GM21367 (cell line): ENCODE data around the gene MLLT3.
"Not testable (repeated sequence)": the region's sequence is repeated elsewhere in the genome, so short reads cannot be mapped to it uniquely, and the experiment has no call there.

Experiments used
- ATAC-seq: cut with Tn5 transposase; IDR thresholded peaks from one replicate; pipeline ENCODE4 v1.9.1; 2021; ENCODE audit not compliant: unreplicated experiment

MLLT3 gene

GRCh38 chr9:20622330-20623020 is at the start of gene MLLT3:
MLLT3 (minus strand) TSS chr9:20622499.
- ATAC-seq, result peak; percentile 75

GRCh38 chr9:20671635-20672034 is 49.3 kb upstream of the MLLT3 start:
- ATAC-seq, result no peak

DNA sequence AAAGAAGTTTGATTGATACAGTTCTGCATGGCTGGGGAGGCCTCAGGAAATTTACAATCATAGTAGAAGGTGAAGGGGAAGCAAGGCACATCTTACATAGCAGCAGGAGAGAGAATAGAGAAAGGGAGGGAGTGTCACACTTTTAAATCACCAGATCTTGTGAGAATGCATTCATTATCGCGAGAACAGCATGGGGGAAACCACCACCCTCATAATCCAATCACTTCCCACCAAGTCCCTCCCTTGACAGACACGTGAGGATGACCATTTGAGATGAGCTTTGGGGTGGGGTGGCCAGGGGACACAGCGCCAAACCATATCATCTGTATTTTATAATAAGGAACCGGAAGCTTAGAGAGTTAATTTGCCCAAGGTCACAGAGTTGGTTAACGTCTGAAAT is 48.1 kb upstream of the MLLT3 start:
- ATAC-seq, result no peak

- no peak for ATAC-seq
These were observed 42.2 kb upstream of the MLLT3 start for GRCh38 chr9:20664501-20664900.

DNA sequence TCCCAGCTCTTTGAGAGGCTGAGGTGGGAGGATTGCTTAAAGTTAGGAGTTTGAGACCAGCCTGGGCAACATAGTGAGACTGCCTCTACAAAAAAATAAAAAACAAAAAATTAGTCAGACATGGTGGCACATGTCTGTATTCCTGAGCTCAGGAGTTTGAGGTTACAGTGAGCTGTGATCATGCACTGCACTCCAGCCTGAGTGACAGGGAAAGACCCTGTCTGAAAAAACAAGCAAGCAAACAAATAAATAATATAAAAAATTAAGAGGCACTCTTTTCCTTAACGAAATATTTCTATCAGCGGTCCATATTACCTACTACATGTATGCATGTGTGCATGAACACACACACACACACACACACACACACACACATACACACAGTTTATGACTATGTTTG is 40.8 kb upstream of the MLLT3 start:
- ATAC-seq, result no peak

- no peak for ATAC-seq
These were observed 39.9 kb upstream of the MLLT3 start for GRCh38 chr9:20662156-20662555.

- ATAC-seq, result no peak
These were observed 37.2 kb upstream of the MLLT3 start for GRCh38 chr9:20659474-20659967.

DNA sequence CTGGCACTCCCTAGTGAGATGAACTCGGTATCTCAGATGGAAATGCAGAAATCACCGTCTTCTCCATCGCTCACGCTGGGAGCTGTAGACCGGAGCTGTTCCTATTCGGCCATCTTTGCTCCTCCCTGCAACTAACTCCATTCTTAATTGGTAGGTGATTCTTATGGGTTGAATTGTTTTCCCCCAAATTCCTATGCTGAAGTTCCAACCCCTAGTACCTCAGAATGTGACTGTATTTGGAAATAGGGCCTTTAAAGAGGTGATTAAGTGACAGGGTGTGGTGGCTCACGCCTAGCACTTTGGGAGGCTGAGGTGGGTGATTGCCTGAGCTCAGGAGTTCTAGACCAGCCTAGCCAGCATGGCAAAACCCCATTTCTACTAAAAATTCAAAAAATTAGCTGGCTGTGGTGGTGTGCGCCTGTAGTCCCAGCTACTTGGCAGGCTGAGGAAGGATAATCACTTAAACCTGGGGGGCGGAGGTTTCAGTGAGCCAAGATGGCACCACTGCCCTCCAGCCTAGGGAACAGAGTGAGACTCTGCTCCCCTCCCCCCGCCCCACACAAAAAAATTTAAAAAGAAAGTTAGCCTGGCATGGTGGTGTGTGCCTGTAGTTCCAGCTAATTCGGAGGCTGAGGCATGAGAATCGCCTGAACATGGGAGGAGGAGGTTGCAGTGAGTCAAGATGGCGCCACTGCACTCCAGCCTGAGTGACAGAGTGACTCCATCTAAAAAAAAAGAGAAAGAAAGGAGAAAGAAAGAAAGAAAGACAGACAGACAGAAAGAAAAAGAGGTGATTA is 36.6 kb upstream of the MLLT3 start:
- ATAC-seq, result no peak

DNA sequence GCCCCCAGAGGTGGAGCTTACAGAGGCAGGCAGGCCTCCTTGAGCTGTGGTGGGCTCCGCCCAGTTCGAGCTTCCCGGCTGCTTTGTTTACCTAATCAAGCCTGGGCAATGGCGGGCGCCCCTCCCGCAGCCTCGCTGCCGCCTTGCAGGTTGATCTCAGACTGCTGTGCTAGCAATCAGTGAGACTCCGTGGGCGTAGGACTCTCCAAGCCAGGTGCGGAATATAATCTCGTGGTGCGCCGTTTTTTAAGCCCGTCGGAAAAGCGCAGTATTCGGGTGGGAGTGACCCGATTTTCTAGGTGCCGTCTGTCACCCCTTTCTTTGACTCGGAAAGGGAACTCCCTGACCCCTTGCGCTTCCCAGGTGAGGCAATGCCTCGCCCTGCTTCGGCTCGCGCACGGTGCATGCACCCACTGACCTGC is 36.0 kb upstream of the MLLT3 start:
- not testable (repeated sequence) for ATAC-seq

DNA sequence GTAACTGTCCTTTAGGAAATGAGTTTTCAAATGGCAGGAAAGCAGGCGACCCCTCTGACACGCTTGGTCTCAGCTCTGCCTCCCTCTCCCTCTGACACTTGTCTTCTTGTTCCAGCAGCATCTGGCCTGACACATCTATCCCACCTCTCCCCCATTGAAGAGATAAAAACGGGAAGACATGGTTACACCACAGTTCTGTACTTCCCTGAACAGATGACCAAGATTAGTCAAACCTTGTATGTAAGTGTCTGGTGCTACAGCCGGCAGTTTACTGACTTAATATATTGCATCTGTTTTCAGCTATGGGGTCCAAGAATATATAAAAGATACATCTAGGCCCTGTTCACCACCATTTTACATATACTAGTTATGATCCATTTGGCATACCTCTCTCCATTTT is 29.6 kb upstream of the MLLT3 start:
- no peak for ATAC-seq

DNA sequence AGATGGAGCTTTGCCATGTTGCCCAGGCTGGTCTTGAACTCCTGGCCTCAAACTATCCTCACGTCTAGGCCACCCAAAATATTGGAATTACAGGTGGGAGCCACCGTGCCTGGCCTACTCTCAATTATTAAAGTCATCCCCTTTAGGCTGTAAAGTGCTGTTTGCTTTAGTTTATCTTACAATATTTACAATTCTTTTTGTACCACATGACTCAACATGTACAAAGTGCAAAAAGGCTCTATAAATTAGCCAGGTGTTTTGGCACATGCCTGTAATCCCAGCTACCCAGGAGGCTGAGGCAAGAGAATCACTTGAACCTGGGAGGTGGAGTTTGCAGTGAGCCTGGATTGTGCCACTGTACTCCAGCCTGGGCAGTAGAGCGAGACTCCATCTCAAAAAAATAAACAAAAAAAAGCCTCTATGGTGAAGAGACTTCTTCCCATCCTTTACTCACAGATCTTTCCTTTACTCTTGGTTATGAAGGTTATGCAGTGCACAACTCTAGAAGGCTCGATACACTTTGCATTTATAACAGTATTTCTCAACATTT is 28.5 kb upstream of the MLLT3 start:
- no peak for ATAC-seq

- ATAC-seq, result no peak
These were observed 28.0 kb upstream of the MLLT3 start for GRCh38 chr9:20650313-20650712.

DNA sequence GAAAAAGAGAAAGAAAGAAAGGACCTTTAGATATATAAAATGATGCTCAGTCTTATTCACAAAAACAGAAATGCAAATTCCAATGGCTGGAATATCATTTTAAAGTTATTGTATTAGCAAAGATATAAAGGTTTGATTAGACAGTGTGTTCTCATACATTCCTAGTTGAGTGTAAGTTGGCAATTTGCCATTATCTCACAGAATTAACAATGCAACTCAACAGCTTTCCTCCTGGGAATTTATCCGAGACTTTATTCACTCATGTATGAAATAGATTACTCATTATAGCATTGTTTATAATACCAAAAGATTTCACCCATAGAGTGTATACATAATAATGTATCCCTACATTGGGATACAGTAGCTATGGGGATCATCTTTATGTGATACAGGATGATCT is 27.1 kb upstream of the MLLT3 start:
- no peak for ATAC-seq

GRCh38 chr9:20646656-20647055 is 24.4 kb upstream of the MLLT3 start:
- ATAC-seq, result no peak

GRCh38 chr9:20643660-20644059 is 21.4 kb upstream of the MLLT3 start:
- ATAC-seq, result no peak

- no peak for ATAC-seq
These were observed 19.7 kb upstream of the MLLT3 start for GRCh38 chr9:20642045-20642444.

DNA sequence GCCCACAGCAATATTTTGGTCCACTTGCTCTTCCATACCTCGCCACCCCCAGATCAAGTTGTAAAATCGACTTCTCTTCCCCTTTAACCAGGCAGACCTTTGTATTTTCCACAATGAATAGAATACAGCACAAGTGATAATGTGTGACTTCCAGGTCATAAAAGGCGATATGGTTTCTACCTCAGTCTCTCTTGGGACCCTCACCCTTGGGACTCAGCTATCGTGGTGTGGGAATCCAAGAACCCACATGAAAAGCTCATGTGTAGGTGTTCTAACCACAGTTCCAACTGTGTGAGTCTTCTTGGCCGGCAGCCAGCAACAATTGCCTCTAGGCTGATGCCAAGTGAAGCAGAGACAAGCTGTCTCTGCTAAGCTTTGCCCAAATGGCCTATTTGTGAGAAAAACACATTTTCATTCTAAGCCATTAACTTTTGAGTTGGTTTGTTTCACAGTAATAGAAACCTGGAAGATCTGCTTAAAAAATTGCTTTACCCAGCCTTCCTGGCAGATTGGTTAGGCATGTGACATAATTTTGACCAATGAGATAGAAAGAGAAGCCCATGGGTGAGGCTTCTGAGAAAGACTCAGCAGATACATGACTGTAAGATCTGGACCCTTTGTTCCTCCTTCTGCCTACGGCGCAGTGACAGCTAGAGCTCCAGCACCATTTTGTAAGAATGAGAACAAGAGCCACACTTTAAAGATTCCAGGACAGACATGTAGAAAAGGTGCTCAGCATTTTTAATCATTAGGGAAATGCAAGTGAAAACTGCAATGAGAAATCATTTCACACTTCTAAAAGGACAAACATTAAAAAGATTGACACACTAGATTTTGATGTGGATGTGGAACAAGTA is 18.3 kb upstream of the MLLT3 start:
- ATAC-seq, result peak; percentile 83

DNA sequence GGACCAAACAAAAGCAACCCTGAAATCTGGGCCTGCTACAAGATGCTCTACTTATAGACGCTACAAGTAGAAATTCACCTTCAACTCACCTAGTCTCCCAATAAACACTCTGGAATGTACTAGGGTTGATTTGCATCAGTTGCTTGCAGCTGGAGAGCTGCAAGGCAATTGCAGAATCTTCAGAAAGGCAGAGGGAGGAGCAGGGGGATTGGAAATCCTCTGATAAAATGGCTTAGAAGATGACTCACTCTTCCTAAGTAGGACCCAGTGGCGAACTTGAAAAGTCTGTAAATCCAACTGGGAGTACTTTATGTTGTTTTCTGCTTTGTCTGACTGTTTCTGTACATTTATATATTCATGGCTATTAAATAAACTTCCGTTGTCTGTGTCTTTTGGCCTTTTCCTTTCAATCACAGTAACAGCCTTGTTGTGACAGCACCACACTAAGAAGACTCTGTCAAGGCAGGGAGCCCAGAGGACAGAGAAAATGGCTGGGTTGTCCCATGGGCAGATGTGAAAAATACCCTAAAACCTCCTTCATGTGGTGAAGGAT is 14.7 kb upstream of the MLLT3 start:
- ATAC-seq, result no peak

- ATAC-seq, result no peak
These were observed 12.6 kb upstream of the MLLT3 start for GRCh38 chr9:20634895-20635294.

DNA sequence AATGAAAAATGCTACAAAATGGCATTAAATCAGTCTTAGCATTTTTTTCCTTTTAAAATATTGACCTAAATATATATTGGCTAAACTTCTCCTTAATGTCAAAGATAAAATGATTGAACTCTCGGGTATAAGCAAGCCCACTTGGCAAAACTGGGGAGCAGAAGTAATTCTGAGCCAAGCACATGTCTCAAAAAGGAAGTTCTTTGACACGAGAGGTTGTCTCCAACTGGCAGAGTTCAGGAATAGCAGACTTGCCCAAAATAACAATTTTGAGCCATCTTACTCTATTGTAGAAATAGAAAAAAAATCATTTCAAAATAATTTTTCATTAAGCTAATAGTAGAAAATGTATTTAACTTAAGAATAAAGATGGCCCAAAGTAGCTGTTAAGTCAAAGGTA is 10.4 kb upstream of the MLLT3 start:
- ATAC-seq, result no peak
